Muscle layer of duodenum (tissue), 2 donors: Measurements from ENCODE around the gene RGS7.

Experiments used
- H3K27ac ChIP-seq: one replicate; pipeline ENCODE4 v1.7.0; 2013; ENCODE audit warnings: mild to moderate bottlenecking, low read length
- H3K27me3 ChIP-seq: one replicate; pipeline ENCODE4 v1.7.0; 2013; ENCODE audit warnings: low read depth, mild to moderate bottlenecking, control low read depth, low read length
- H3K36me3 ChIP-seq, 2 donors: one replicate each; pipeline ENCODE4 v1.7.0; 2013; ENCODE audit warnings: low read length in 2 of 2, control low read depth in 1 of 2, mild to moderate bottlenecking in 1 of 2; ENCODE audit not compliant: insufficient read depth in 2 of 2, control insufficient read depth in 1 of 2
- H3K4me1 ChIP-seq, 2 donors: one replicate each; pipeline ENCODE4 v1.7.0; 2013; ENCODE audit warnings: low read length in 2 of 2, mild to moderate bottlenecking in 2 of 2, control low read depth in 1 of 2, moderate library complexity in 1 of 2; ENCODE audit not compliant: insufficient read depth in 2 of 2, control insufficient read depth in 1 of 2
- H3K4me3 ChIP-seq, 2 donors: one replicate each; pipeline ENCODE4 v1.7.0; 2013; ENCODE audit warnings: low read length in 2 of 2, low read depth in 1 of 2, mild to moderate bottlenecking in 1 of 2
- H3K9me3 ChIP-seq, 2 donors: one replicate each; pipeline ENCODE4 v1.7.0; 2013; ENCODE audit warnings: low read length in 2 of 2, control low read depth in 1 of 2, mild to moderate bottlenecking in 1 of 2; ENCODE audit not compliant: control insufficient read depth in 1 of 2
- donor health status: healthy.

RGS7 gene

GRCh38 chr1:241362350-241362749 lies 5.3 kb upstream of the RGS7 start:
- peaks cover 0 to 3% of the 10 kb centered on the region in 2 donors for H3K9me3 ChIP-seq
- H3K4me1 ChIP-seq: no peaks in the 10 kb centered on the region
- no peaks in the 10 kb centered on the region for H3K36me3 ChIP-seq
- H3K4me3 ChIP-seq: no peak overlapping the region
- no peak overlapping the region for H3K27ac ChIP-seq
- H3K27me3 ChIP-seq: no peaks in the 10 kb centered on the region

GRCh38 chr1:241357366-241358340 lies 648 bp upstream of the RGS7 start:
- Histone ChIP-seq H3K27me3 (no peaks in the 10 kb centered on the region), H3K27ac (no peak overlapping the region)

GRCh38 chr1:241356187-241356518 lies 852 bp downstream of the RGS7 start:
- Histone ChIP-seq H3K27ac (no peak overlapping the region), H3K4me3 (peak overlapping the region in 1 of 2 donors; percentile 55), H3K36me3 (no peaks in the 10 kb centered on the region), H3K9me3 (no peaks in the 10 kb centered on the region), H3K4me1 (no peaks in the 10 kb centered on the region), H3K27me3 (no peaks in the 10 kb centered on the region)

More at GRCh38 chr1:241357366-241358340, 648 bp upstream of the RGS7 start:
- H3K4me3 ChIP-seq: peak overlapping the region in 1 of 2 donors; percentile 75
- H3K36me3 ChIP-seq: no peaks in the 10 kb centered on the region
- no peaks in the 10 kb centered on the region for H3K4me1 ChIP-seq
- H3K9me3 ChIP-seq: no peaks in the 10 kb centered on the region

GRCh38 chr1:241355311-241356010 lies 1.5 kb downstream of the RGS7 start:
- Histone ChIP-seq H3K27ac (no peak overlapping the region), H3K9me3 (no peaks in the 10 kb centered on the region), H3K4me3 (no peak overlapping the region), H3K27me3 (no peaks in the 10 kb centered on the region), H3K4me1 (no peaks in the 10 kb centered on the region), H3K36me3 (no peaks in the 10 kb centered on the region)

GRCh38 chr1:241352401-241352800 lies 4.6 kb downstream of the RGS7 start:
- Histone ChIP-seq H3K4me1 (no peaks in the 10 kb centered on the region), H3K27me3 (no peaks in the 10 kb centered on the region), H3K27ac (no peak overlapping the region), H3K4me3 (no peak overlapping the region), H3K36me3 (no peaks in the 10 kb centered on the region), H3K9me3 (no peaks in the 10 kb centered on the region)

GRCh38 chr1:241351841-241352240 lies 5.2 kb downstream of the RGS7 start:
- H3K27ac ChIP-seq: no peak overlapping the region
- no peaks in the 10 kb centered on the region for H3K27me3 ChIP-seq
- no peaks in the 10 kb centered on the region for H3K36me3 ChIP-seq
- H3K4me1 ChIP-seq: no peaks in the 10 kb centered on the region
- no peak overlapping the region for H3K4me3 ChIP-seq
- H3K9me3 ChIP-seq: no peaks in the 10 kb centered on the region

- H3K27ac ChIP-seq: no peak overlapping the region
Measured at GRCh38 chr1:241343956-241344355, 13.0 kb downstream of the RGS7 start.

GRCh38 chr1:241336335-241336734 lies 20.7 kb downstream of the RGS7 start:
- H3K27ac ChIP-seq: no peak overlapping the region
- H3K4me1 ChIP-seq: no peaks in the 10 kb centered on the region
- H3K27me3 ChIP-seq: no peaks in the 10 kb centered on the region
- no peaks in the 10 kb centered on the region for H3K9me3 ChIP-seq
- no peaks in the 10 kb centered on the region for H3K36me3 ChIP-seq
- H3K4me3 ChIP-seq: no peak overlapping the region

More at GRCh38 chr1:241343956-241344355, 13.0 kb downstream of the RGS7 start:
- Histone ChIP-seq H3K36me3 (no peaks in the 10 kb centered on the region), H3K4me3 (no peak overlapping the region), H3K9me3 (peaks cover 0 to 4% of the 10 kb centered on the region in 2 donors), H3K4me1 (no peaks in the 10 kb centered on the region), H3K27me3 (no peaks in the 10 kb centered on the region)

- Histone ChIP-seq H3K27ac (no peak overlapping the region), H3K36me3 (no peaks in the 10 kb centered on the region), H3K4me1 (no peaks in the 10 kb centered on the region), H3K4me3 (no peak overlapping the region), H3K9me3 (no peaks in the 10 kb centered on the region), H3K27me3 (no peaks in the 10 kb centered on the region)
Measured at GRCh38 chr1:241332987-241333386, 24.0 kb downstream of the RGS7 start.

- Histone ChIP-seq H3K9me3 (no peaks in the 10 kb centered on the region), H3K4me3 (no peak overlapping the region), H3K27ac (no peak overlapping the region)
Measured at GRCh38 chr1:241332037-241332409, 25.0 kb downstream of the RGS7 start.

GRCh38 chr1:241331328-241332036 lies 25.5 kb downstream of the RGS7 start:
- Histone ChIP-seq H3K9me3 (no peaks in the 10 kb centered on the region), H3K27me3 (no peaks in the 10 kb centered on the region), H3K36me3 (no peaks in the 10 kb centered on the region), H3K27ac (no peak overlapping the region), H3K4me1 (no peaks in the 10 kb centered on the region), H3K4me3 (no peak overlapping the region)

More at GRCh38 chr1:241332037-241332409, 25.0 kb downstream of the RGS7 start:
- Histone ChIP-seq H3K27me3 (no peaks in the 10 kb centered on the region), H3K4me1 (no peaks in the 10 kb centered on the region), H3K36me3 (no peaks in the 10 kb centered on the region)
